IMR-90 (cell line): ENCODE results near the gene RUFY1. TPM values are rescaled to one million over a fixed set of nuclear protein-coding genes. Genes with fewer than 3 reads are reported as not detected.

Experiments
- ATAC-seq: fragments of 200-7000 bp; cut with Tn5 transposase; 2 replicates; pipeline ENCODE4 v1.9.1; 2020; ENCODE audit warnings: low read depth, mild to moderate bottlenecking, moderate library complexity
- BruUV-seq: library from RNA; stranded (reverse); fragments of 400-500 nt; replicated peaks from 2 replicates; lab custom pipeline; 2021; lab: Mats Ljungman, UMichigan
- CTCF ChIA-PET: fragments of 300-600 bp; formaldehyde crosslinking; extraction: SDS; loops from one replicate; lab custom pipeline; 2021; ENCODE audit warnings: antibody characterized with exemption; lab: Yijun Ruan, JAX
- POLR2A ChIA-PET: fragments of 300-600 bp; sonication (Branson Sonifier 250); formaldehyde crosslinking; loops from one replicate; lab custom pipeline; 2022; ENCODE audit warnings: antibody characterized with exemption; ENCODE audit not compliant: unreplicated experiment; lab: Charles Lee
- DNase-seq: peaks from one replicate; pipeline ENCODE4 v3.0.0; 2013
- H2AFZ ChIP-seq: replicated peaks from 2 replicates; pipeline ENCODE3; 2013; ENCODE audit warnings: low read length, mild to moderate bottlenecking; ENCODE audit not compliant: poor library complexity
- H2AK5ac ChIP-seq: 2 replicates; pipeline ENCODE4 v1.6.1; 2013; ENCODE audit warnings: low read depth, low read length, inconsistent platforms
- H2AK9ac ChIP-seq: replicated peaks from 2 replicates; pipeline ENCODE3; 2013; ENCODE audit warnings: mild to moderate bottlenecking, low read depth, low read length, moderate library complexity; ENCODE audit not compliant: poor library complexity
- H2BK120ac ChIP-seq: 2 replicates; pipeline ENCODE4 v1.6.1; 2013; ENCODE audit warnings: low read depth, low read length, inconsistent platforms
- H2BK15ac ChIP-seq: 3 replicates; pipeline ENCODE4 v1.6.1; 2013; ENCODE audit warnings: low read depth, low read length, inconsistent platforms
- H2BK20ac ChIP-seq: 2 replicates; pipeline ENCODE4 v1.6.1; 2013; ENCODE audit warnings: low read depth, mild to moderate bottlenecking, inconsistent platforms, low read length, moderate library complexity
- H2BK5ac ChIP-seq: 2 replicates; pipeline ENCODE4 v1.6.1; 2013; ENCODE audit warnings: mild to moderate bottlenecking, low read depth, low read length, inconsistent platforms; ENCODE audit not compliant: poor library complexity, severe bottlenecking
- H3K14ac ChIP-seq: replicated peaks from 2 replicates; pipeline ENCODE4 v1.6.1; 2013; ENCODE audit warnings: low read depth, low read length, inconsistent platforms
- H3K18ac ChIP-seq: 2 replicates; pipeline ENCODE4 v1.6.1; 2013; ENCODE audit warnings: low read depth, low read length, control low read depth
- H3K23ac ChIP-seq: 2 replicates; pipeline ENCODE4 v1.6.1; 2013; ENCODE audit warnings: low read depth, low read length, inconsistent platforms
- H3K27ac ChIP-seq: 2 replicates; pipeline ENCODE4 v1.5.1; 2013; ENCODE audit warnings: mild to moderate bottlenecking, control low read depth, low read length; ENCODE audit not compliant: insufficient read depth
- H3K27me3 ChIP-seq: 2 replicates; pipeline ENCODE4 v1.6.1; 2013; ENCODE audit warnings: low read length; ENCODE audit not compliant: control insufficient read depth, insufficient read depth
- H3K36me3 ChIP-seq: 2 replicates; pipeline ENCODE4 v1.6.1; 2013; ENCODE audit warnings: low read length, mixed read lengths; ENCODE audit not compliant: control insufficient read depth, insufficient read depth
- H3K4ac ChIP-seq: 2 replicates; pipeline ENCODE4 v1.6.1; 2013; ENCODE audit warnings: low read depth, low read length, inconsistent platforms
- H3K4me1 ChIP-seq: 2 replicates; pipeline ENCODE4 v1.6.1; 2013; ENCODE audit warnings: low read length, mixed read lengths; ENCODE audit not compliant: control insufficient read depth, insufficient read depth
- H3K4me2 ChIP-seq: 2 replicates; pipeline ENCODE4 v1.6.1; 2013; ENCODE audit warnings: low read depth, mild to moderate bottlenecking, control low read depth, low read length, moderate library complexity
- H3K4me3 ChIP-seq: 2 replicates; pipeline ENCODE4 v1.5.1; 2013; ENCODE audit warnings: low read depth, mild to moderate bottlenecking, control low read depth, low read length, moderate library complexity; ENCODE audit not compliant: insufficient read depth
- H3K56ac ChIP-seq: 2 replicates; pipeline ENCODE4 v1.6.1; 2013; ENCODE audit warnings: low read length, inconsistent platforms; ENCODE audit not compliant: insufficient read depth; ENCODE audit errors: extremely low read depth
- H3K79me1 ChIP-seq, 2 experiments: 2 replicates each; pipeline ENCODE4 v1.6.1; 2013; ENCODE audit warnings: low read length in 2 of 2, inconsistent platforms in 1 of 2, low read depth in 1 of 2
- H3K9ac ChIP-seq: 2 replicates; pipeline ENCODE4 v1.6.1; 2013; ENCODE audit warnings: low read depth, low read length, control low read depth
- H3K9me1 ChIP-seq: 2 replicates; pipeline ENCODE4 v1.6.1; 2013; ENCODE audit warnings: low read length, inconsistent platforms; ENCODE audit not compliant: insufficient read depth
- H3K9me3 ChIP-seq: 2 replicates; pipeline ENCODE4 v1.6.1; 2013; ENCODE audit warnings: low read length; ENCODE audit not compliant: control insufficient read depth, insufficient read depth
- H4K20me1 ChIP-seq: 2 replicates; pipeline ENCODE4 v1.6.1; 2013; ENCODE audit warnings: low read length, inconsistent platforms; ENCODE audit not compliant: insufficient read depth
- H4K5ac ChIP-seq: 2 replicates; pipeline ENCODE4 v1.6.1; 2013; ENCODE audit warnings: mild to moderate bottlenecking, low read depth, low read length, control low read depth
- H4K8ac ChIP-seq, 2 experiments: 2 replicates each; pipeline ENCODE4 v1.6.1; 2013; ENCODE audit warnings: low read depth in 2 of 2, low read length in 2 of 2, control low read depth in 1 of 2, inconsistent platforms in 1 of 2
- H4K91ac ChIP-seq: 2 replicates; pipeline ENCODE4 v1.6.1; 2013; ENCODE audit warnings: low read depth, low read length, inconsistent platforms; ENCODE audit not compliant: insufficient read depth
- CEBPB ChIP-seq: IDR thresholded peaks from 2 replicates; pipeline ENCODE4 v1.6.1; 2012; ENCODE audit warnings: low read depth, low read length, improper control_type of control experiment
- CHD1 ChIP-seq: IDR thresholded peaks from 2 replicates; pipeline ENCODE4 v1.6.1; 2012; ENCODE audit warnings: low read depth, low read length, improper control_type of control experiment
- MAFK ChIP-seq: IDR thresholded peaks from 2 replicates; pipeline ENCODE4 v1.6.1; 2012; ENCODE audit warnings: low read depth, low read length, improper control_type of control experiment
- MXI1 ChIP-seq: IDR thresholded peaks from 2 replicates; pipeline ENCODE4 v1.6.1; 2012; ENCODE audit warnings: low read depth, mild to moderate bottlenecking, low read length, moderate library complexity, borderline replicate concordance
- NFE2L2 ChIP-seq: fragments of 150-350 bp; IDR thresholded peaks from 2 replicates; pipeline ENCODE4 v1.6.1; 2016; ENCODE audit warnings: low read depth, mild to moderate bottlenecking, low read length
- RCOR1 ChIP-seq: IDR thresholded peaks from 2 replicates; pipeline ENCODE4 v1.6.1; 2012; ENCODE audit warnings: mild to moderate bottlenecking, low read length, improper control_type of control experiment; ENCODE audit not compliant: insufficient replicate concordance
- SMC3 ChIP-seq: fragments of 150-350 bp; IDR thresholded peaks from 2 replicates; pipeline ENCODE4 v1.6.1; 2016; ENCODE audit warnings: low read depth, mild to moderate bottlenecking, antibody characterized with exemption, low read length, moderate library complexity
- USF2 ChIP-seq: fragments of 150-350 bp; IDR thresholded peaks from 2 replicates; pipeline ENCODE4 v1.6.1; 2017; ENCODE audit warnings: mild to moderate bottlenecking, antibody characterized with exemption, low read length, low read depth
- dilution Hi-C: fragments of 300-500 bp; cut with HindIII; formaldehyde crosslinking; loops from one replicate; pipeline ENCODE4 v1.14.3; 2018; ENCODE audit warnings: low sequenced_read_pairs; ENCODE audit not compliant: unreplicated experiment
- in situ Hi-C: fragments of 300-500 bp; cut with MboI; formaldehyde crosslinking; loops from 3 replicates; pipeline ENCODE4 v1.14.3; 2019; ENCODE audit warnings: low sequenced_read_pairs, inconsistent platforms, mixed read lengths
- intact Hi-C: fragments of 100-400 bp; cut with micrococcal nuclease; formaldehyde crosslinking; loops from 2 replicates; pipeline ENCODE4 v1.10.0; 2022
- polyA plus RNA-seq, 3 experiments: library from polyadenylated mRNA; depleted of rRNA; stranded (reverse); fragments of >200 nt; gene quantifications; 2 replicates each; pipeline ENCODE4 v1.2.3, GENCODE V29; 2012; ENCODE audit warnings: low replicate concordance in 1 of 3
- total RNA-seq: library from RNA; depleted of rRNA; stranded (reverse); fragments of >200 nt; gene quantifications from 2 replicates; pipeline ENCODE4 v1.2.3, GENCODE V29; 2012
- TF ChIP-seq, protein P1 (sequence below): fragments of 150-350 bp; IDR thresholded peaks from 2 replicates; pipeline ENCODE4 v1.6.1; 2016; ENCODE audit warnings: low read depth, mild to moderate bottlenecking, low read length, moderate library complexity, borderline replicate concordance

RUFY1 gene
- total and polyA plus RNA-seq, 2 of the 4 experiments (the other 2 are of a cell fraction), result 19.5 to 21.8 TPM

DNA sequence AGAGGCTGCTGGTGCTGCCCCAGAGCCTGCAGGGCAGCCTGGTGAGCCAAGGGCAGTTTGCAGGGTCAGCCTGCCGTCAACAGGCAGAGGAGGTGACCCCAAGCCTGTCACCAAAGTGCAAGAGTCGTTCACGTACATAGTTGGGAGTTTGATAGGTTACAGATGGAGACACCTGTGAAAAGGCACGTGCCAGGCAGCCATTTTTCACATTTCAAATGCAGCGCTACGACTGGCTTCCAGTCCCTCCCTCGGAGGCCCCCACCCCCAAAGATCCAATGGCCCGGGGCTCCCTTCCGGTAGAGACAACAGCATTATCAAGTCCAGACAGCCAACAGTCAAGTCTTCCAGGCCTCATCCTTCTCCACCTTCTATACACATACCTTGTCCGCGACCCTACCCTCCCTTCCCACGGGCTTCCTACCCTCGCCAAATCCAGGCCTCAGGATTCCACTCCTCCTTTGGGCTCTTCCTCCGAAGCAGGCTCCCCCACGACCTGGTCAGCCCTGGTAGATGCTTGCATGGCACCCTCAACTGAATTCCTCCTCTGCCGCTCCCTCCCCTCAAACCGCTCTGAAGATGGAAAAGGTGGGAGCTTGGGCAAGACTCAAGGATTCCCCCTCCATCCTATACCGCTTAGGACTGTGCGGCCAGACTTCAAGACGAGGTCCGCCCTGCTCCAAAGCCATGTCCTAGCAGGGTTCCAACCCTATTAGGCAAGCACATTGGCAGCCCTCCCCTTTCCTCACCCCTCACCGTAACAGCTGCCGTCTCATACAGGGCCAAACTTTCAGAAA is 60.0 kb downstream of the RUFY1 start (continued):
- no peak for TF ChIP-seq MAFK

- Histone ChIP-seq H3K4me3 (no peak overlapping the region), H3K27me3 (no peaks in the 10 kb centered on the region), H2AK9ac (no peak overlapping the region), H4K91ac (no peak overlapping the region), H2BK5ac (no peak overlapping the region), H4K8ac (no peak overlapping the region), H2AK5ac (no peak overlapping the region), H3K79me1 (peaks cover 22 to 66% of the 10 kb centered on the region in 2 experiments), H3K36me3 (peaks cover 77% of the 10 kb centered on the region), H3K14ac (no peak overlapping the region), H2BK20ac (no peak overlapping the region), H3K4me2 (no peak overlapping the region), H2BK15ac (no peak overlapping the region), H3K18ac (no peak overlapping the region), H4K5ac (no peak overlapping the region), H3K23ac (0 out of 2 replicates have a peak overlapping the region, but pooled peaks have one; percentile 7), H2BK120ac (no peak overlapping the region), H3K4me1 (peaks cover 5% of the 10 kb centered on the region), H2AFZ (no peak overlapping the region), H3K27ac (no peak overlapping the region), H4K20me1 (peaks cover 91% of the 10 kb centered on the region), H3K56ac (no peak overlapping the region), H3K4ac (no peak overlapping the region), H3K9ac (no peak overlapping the region), H3K9me1 (peaks cover 12% of the 10 kb centered on the region; the same call in 1 of the 2 replicates), H3K9me3 (no peaks in the 10 kb centered on the region)
- peak; percentile 1; the same call in 1 of the 2 replicates for ATAC-seq
- ChIA-PET POLR2A (interaction anchor here (0.5 kb wide), 1 partner anchor 29 kb away, joined by 3 read pairs; no protein-coding TSS in a partner anchor), CTCF (interaction anchor here (0.6 to 1.6 kb wide), 2 partner anchors 13 to 19 kb away, joined by 5 read pairs; partner anchors contain the start of gene HNRNPH1)
- no peak for TF ChIP-seq USF2
- TF ChIP-seq NFE2L2, result no peak
- no peak for TF ChIP-seq CEBPB
- no peak for TF ChIP-seq RCOR1
- TF ChIP-seq MXI1, result no peak
- no peak for TF ChIP-seq SMC3
- TF ChIP-seq CHD1, result no peak
- TF ChIP-seq, protein P1, sequence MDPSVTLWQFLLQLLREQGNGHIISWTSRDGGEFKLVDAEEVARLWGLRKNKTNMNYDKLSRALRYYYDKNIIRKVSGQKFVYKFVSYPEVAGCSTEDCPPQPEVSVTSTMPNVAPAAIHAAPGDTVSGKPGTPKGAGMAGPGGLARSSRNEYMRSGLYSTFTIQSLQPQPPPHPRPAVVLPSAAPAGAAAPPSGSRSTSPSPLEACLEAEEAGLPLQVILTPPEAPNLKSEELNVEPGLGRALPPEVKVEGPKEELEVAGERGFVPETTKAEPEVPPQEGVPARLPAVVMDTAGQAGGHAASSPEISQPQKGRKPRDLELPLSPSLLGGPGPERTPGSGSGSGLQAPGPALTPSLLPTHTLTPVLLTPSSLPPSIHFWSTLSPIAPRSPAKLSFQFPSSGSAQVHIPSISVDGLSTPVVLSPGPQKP, result no peak
- no TSS peak for BruUV-seq
- no peak for DNase-seq
- dilution Hi-C loops (no loop called here), intact Hi-C loops (no loop called here), in situ Hi-C loops (no loop called here)
Measured at GRCh38 chr5:179610903-179611265, 60.5 kb downstream of the RUFY1 start.
